Activated CD8-positive, alpha-beta T cell treated with anti-CD3 and anti-CD28 coated beads, Interleukin-2, amount 10 ng/mL, durations not matched to agents 7 days and 5 days (primary cell): Measurements from ENCODE around the gene KCNQ1OT1. TPM values are rescaled to one million over a fixed set of nuclear protein-coding genes. Genes with fewer than 3 reads are reported as not detected.

Source experiments
- ATAC-seq: fragments of 150-1000 bp; cut with Tn5 transposase; one replicate; pipeline ENCODE4 v1.10.0; 2021; ENCODE audit warnings: moderate library complexity
- CTCF ChIA-PET: fragments of 350-600 bp; sonication (Branson Sonifier 250); formaldehyde crosslinking; loops from one replicate; lab custom pipeline; 2021; ENCODE audit warnings: antibody characterized with exemption; lab: Charles Lee
- POLR2A ChIA-PET: fragments of 350-600 bp; sonication (Branson Sonifier 250); formaldehyde crosslinking; loops from one replicate; lab custom pipeline; 2021; ENCODE audit warnings: antibody characterized with exemption; lab: Charles Lee
- DNase-seq: peaks from one replicate; pipeline ENCODE4 v3.0.0-alpha.2; 2020
- H3K27ac Mint-ChIP-seq: one replicate; pipeline ENCODE4 v1.8.0; 2021; ENCODE audit warnings: mild to moderate bottlenecking, mixed read lengths
- H3K27me3 Mint-ChIP-seq: one replicate; pipeline ENCODE4 v1.8.0; 2021; ENCODE audit warnings: low read depth, mixed read lengths
- H3K36me3 Mint-ChIP-seq: one replicate; pipeline ENCODE4 v1.8.0; 2021; ENCODE audit warnings: low read depth, mixed read lengths
- H3K4me1 Mint-ChIP-seq: one replicate; pipeline ENCODE4 v1.8.0; 2021; ENCODE audit warnings: low read depth, mixed read lengths
- H3K4me3 Mint-ChIP-seq: one replicate; pipeline ENCODE4 v1.8.0; 2021; ENCODE audit warnings: mild to moderate bottlenecking, mixed read lengths
- H3K9me3 Mint-ChIP-seq: one replicate; pipeline ENCODE4 v1.8.0; 2022; ENCODE audit warnings: mixed read lengths; ENCODE audit not compliant: insufficient read depth
- total RNA-seq, 2 experiments: library from RNA; stranded (reverse); gene quantifications; one replicate each; pipeline ENCODE4 v1.2.3, GENCODE V29; 2021

KCNQ1OT1 gene
- total RNA-seq, 2 experiments from 2014 or later, result 0.24 to 0.26 TPM

- Mint-ChIP-seq H3K27me3 (no peaks in the 10 kb centered on the region), H3K9me3 (no peaks in the 10 kb centered on the region), H3K4me3 (no peak overlapping the region), H3K27ac (no peak overlapping the region), H3K36me3 (no peaks in the 10 kb centered on the region), H3K4me1 (peaks cover 5% of the 10 kb centered on the region)
- no peak for ATAC-seq
- CTCF ChIA-PET, result no interaction called here
- POLR2A ChIA-PET, result no interaction called here
- DNase-seq, result no peak
Observed at GRCh38 chr11:2565447-2566222, 134.2 kb downstream of the KCNQ1OT1 start.

- H3K9me3 Mint-ChIP-seq, result no peaks in the 10 kb centered on the region
- ATAC-seq (no peak), DNase-seq (no peak)
- H3K27me3 Mint-ChIP-seq, result no peaks in the 10 kb centered on the region
- H3K4me3 Mint-ChIP-seq, result no peak overlapping the region
- no peaks in the 10 kb centered on the region for H3K36me3 Mint-ChIP-seq
- ChIA-PET CTCF (no interaction called here), POLR2A (no interaction called here)
- H3K4me1 Mint-ChIP-seq, result peaks cover 6% of the 10 kb centered on the region
- no peak overlapping the region for H3K27ac Mint-ChIP-seq
Observed at GRCh38 chr11:2564588-2565425, 135.0 kb downstream of the KCNQ1OT1 start.

- H3K4me1 Mint-ChIP-seq, result peaks cover 7% of the 10 kb centered on the region
- POLR2A ChIA-PET, result no interaction called here
- CTCF ChIA-PET, result interaction anchor here (1.2 kb wide), 1 partner anchor 323 kb away, joined by 4 read pairs; no protein-coding TSS in a partner anchor
Observed at GRCh38 chr11:2564008-2564530, 135.7 kb downstream of the KCNQ1OT1 start.

GRCh38 chr11:2563213-2564007 lies 136.4 kb downstream of the KCNQ1OT1 start:
- H3K4me1 Mint-ChIP-seq, result peaks cover 5% of the 10 kb centered on the region
- ATAC-seq (no peak), DNase-seq (no peak)
- H3K9me3 Mint-ChIP-seq, result no peaks in the 10 kb centered on the region
- no peak overlapping the region for H3K27ac Mint-ChIP-seq
- CTCF ChIA-PET, result interaction anchor here (1.2 kb wide), 1 partner anchor 324 kb away, joined by 4 read pairs; no protein-coding TSS in a partner anchor
- no peaks in the 10 kb centered on the region for H3K36me3 Mint-ChIP-seq
- POLR2A ChIA-PET, result no interaction called here
- H3K4me3 Mint-ChIP-seq, result no peak overlapping the region
- no peaks in the 10 kb centered on the region for H3K27me3 Mint-ChIP-seq

More at GRCh38 chr11:2564008-2564530, 135.7 kb downstream of the KCNQ1OT1 start:
- Mint-ChIP-seq H3K27me3 (no peaks in the 10 kb centered on the region), H3K4me3 (no peak overlapping the region), H3K36me3 (no peaks in the 10 kb centered on the region), H3K27ac (no peak overlapping the region), H3K9me3 (no peaks in the 10 kb centered on the region)
- no peak for DNase-seq
- no peak for ATAC-seq

- ATAC-seq, result no peak
- POLR2A ChIA-PET, result no interaction called here
- no peak overlapping the region for H3K27ac Mint-ChIP-seq
- H3K36me3 Mint-ChIP-seq, result no peaks in the 10 kb centered on the region
- CTCF ChIA-PET, result interaction anchor here (1.2 kb wide), 1 partner anchor 325 kb away, joined by 4 read pairs; no protein-coding TSS in a partner anchor
- H3K9me3 Mint-ChIP-seq, result no peaks in the 10 kb centered on the region
- H3K27me3 Mint-ChIP-seq, result no peaks in the 10 kb centered on the region
- no peak for DNase-seq
- H3K4me1 Mint-ChIP-seq, result peaks cover 5% of the 10 kb centered on the region
- no peak overlapping the region for H3K4me3 Mint-ChIP-seq
Observed at GRCh38 chr11:2562890-2563212, 136.9 kb downstream of the KCNQ1OT1 start.

GRCh38 chr11:2561696-2562581 lies 137.9 kb downstream of the KCNQ1OT1 start:
- H3K4me3 Mint-ChIP-seq, result no peak overlapping the region
- H3K36me3 Mint-ChIP-seq, result no peaks in the 10 kb centered on the region
- ChIA-PET CTCF (no interaction called here), POLR2A (no interaction called here)
- no peak for DNase-seq
- no peak for ATAC-seq
- no peak overlapping the region for H3K27ac Mint-ChIP-seq
- H3K4me1 Mint-ChIP-seq, result peaks cover 5% of the 10 kb centered on the region
- no peaks in the 10 kb centered on the region for H3K9me3 Mint-ChIP-seq
- no peaks in the 10 kb centered on the region for H3K27me3 Mint-ChIP-seq

GRCh38 chr11:2559527-2560311 lies 140.1 kb downstream of the KCNQ1OT1 start:
- Mint-ChIP-seq H3K4me3 (no peak overlapping the region), H3K27me3 (no peaks in the 10 kb centered on the region), H3K9me3 (no peaks in the 10 kb centered on the region), H3K4me1 (peaks cover 5% of the 10 kb centered on the region), H3K36me3 (no peaks in the 10 kb centered on the region), H3K27ac (no peak overlapping the region)
- ATAC-seq (no peak), DNase-seq (no peak)
- POLR2A ChIA-PET, result no interaction called here
- CTCF ChIA-PET, result no interaction called here

- Mint-ChIP-seq H3K9me3 (no peaks in the 10 kb centered on the region), H3K27me3 (no peaks in the 10 kb centered on the region), H3K4me1 (peaks cover 5% of the 10 kb centered on the region), H3K4me3 (no peak overlapping the region), H3K36me3 (no peaks in the 10 kb centered on the region), H3K27ac (no peak overlapping the region)
- POLR2A ChIA-PET, result no interaction called here
- DNase-seq, result no peak
- CTCF ChIA-PET, result no interaction called here
- ATAC-seq, result no peak
Observed at GRCh38 chr11:2558861-2559526, 140.8 kb downstream of the KCNQ1OT1 start.

- Mint-ChIP-seq H3K9me3 (no peaks in the 10 kb centered on the region), H3K27me3 (no peaks in the 10 kb centered on the region), H3K27ac (no peak overlapping the region), H3K4me1 (peaks cover 5% of the 10 kb centered on the region), H3K4me3 (no peak overlapping the region), H3K36me3 (no peaks in the 10 kb centered on the region)
- CTCF ChIA-PET, result no interaction called here
- DNase-seq (no peak), ATAC-seq (no peak)
- POLR2A ChIA-PET, result no interaction called here
Observed at GRCh38 chr11:2558397-2558796, 141.4 kb downstream of the KCNQ1OT1 start.
